Choroid plexus epithelial cell (primary cell): Measurements from ENCODE around the gene ATP5PB.
A peak's percentile ranks its signal among the peaks of the same experiment; 100 is the strongest.

Source experiments
- DNase-seq: peaks from one replicate; pipeline ENCODE4 v3.0.0-alpha.2; 2010; ENCODE audit warnings: low read depth
- H3K4me3 ChIP-seq: 2 replicates; pipeline ENCODE4 v1.5.1; 2011; ENCODE audit warnings: low read depth, mild to moderate bottlenecking, control low read depth, low read length, moderate library complexity
- TF ChIP-seq, protein P1 (sequence below): conservative IDR thresholded peaks from 2 replicates; pipeline ENCODE4 v1.5.1; 2011; ENCODE audit warnings: low read depth, mild to moderate bottlenecking, control low read depth, inconsistent platforms, low read length, moderate library complexity

ATP5PB gene

DNA sequence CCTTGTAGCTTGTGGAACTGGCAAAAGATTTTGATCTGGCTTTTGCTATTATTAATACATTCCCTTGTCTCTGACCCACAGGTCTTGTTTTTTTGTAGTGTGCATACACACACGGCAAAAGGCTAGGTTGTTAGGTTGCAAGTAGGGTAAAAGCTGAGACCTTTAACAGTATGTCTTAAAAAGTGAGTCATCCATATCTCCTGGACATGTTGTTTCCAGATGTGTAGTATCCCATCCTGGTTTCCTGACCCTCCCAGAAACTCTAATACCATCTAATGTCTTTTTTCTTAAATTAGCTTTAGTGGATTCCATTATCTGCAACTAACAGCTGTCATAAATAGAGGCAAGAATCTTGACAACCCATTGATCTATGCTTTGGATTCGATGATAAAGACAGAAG, 36.4 kb upstream of the ATP5PB start:
- TF ChIP-seq, protein P1, sequence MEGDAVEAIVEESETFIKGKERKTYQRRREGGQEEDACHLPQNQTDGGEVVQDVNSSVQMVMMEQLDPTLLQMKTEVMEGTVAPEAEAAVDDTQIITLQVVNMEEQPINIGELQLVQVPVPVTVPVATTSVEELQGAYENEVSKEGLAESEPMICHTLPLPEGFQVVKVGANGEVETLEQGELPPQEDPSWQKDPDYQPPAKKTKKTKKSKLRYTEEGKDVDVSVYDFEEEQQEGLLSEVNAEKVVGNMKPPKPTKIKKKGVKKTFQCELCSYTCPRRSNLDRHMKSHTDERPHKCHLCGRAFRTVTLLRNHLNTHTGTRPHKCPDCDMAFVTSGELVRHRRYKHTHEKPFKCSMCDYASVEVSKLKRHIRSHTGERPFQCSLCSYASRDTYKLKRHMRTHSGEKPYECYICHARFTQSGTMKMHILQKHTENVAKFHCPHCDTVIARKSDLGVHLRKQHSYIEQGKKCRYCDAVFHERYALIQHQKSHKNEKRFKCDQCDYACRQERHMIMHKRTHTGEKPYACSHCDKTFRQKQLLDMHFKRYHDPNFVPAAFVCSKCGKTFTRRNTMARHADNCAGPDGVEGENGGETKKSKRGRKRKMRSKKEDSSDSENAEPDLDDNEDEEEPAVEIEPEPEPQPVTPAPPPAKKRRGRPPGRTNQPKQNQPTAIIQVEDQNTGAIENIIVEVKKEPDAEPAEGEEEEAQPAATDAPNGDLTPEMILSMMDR = no peak
- DNase-seq = no peak
- no peak overlapping the region for H3K4me3 ChIP-seq

DNA sequence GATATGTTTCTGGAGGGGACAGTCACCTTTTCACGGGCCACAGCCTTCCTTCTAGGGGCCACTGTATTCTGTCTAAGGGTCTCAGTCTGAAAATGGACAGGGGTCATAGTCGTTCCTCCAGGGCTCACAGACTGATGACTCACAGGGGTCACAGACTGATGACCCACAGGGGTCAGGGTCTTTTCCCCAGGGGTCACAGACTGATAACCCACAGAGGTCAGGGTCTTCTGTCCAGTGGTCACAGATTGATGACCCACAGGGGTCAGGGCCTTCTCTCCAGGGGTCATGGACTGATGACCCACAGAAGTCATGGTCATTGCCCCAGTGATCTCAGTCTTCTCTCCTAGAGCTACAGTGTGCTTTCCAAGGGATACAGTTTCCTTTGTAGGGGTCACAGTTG, 34.5 kb upstream of the ATP5PB start:
- H3K4me3 ChIP-seq = no peak overlapping the region
- DNase-seq = no peak
- TF ChIP-seq, protein P1 = no peak

DNA sequence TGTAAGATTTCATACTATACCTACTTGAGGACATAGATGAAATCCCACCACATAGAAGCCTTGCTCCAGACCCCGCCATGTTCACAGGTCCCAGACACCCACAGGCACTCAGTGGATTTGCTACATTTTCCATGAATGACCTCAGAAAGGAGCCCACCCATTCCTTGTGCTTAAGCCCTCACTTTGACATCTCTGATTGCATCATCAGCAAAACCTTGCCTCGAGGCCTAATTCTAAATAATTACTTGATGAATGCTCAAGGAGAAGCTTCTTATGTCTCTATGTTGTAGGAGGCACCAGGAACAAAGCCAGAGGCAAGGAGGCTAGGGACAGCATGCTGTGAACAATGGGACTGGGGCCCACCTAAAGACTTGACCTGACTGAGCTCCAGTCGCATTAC, 33.8 kb upstream of the ATP5PB start:
- TF ChIP-seq, protein P1 = no peak
- no peak for DNase-seq
- no peak overlapping the region for H3K4me3 ChIP-seq

DNA sequence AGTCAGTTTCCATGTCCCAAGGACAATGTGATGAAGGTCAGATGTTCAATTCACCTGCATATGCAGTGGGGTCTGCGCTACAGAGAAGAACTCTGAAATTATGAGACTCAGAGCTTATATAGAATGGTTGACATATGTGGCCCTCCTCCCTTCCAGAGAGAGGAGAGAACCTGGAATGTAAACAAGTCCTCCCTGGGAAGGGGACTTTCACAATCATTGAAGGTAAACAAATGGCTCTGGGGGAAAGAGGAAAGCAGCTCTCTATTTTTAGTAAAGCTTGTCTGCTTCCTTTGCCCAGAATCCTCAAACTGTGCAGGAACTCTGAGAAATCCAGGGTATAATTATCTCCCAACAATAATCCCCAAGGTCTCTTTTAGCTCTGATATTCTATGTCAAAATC, 31.5 kb upstream of the ATP5PB start:
- TF ChIP-seq, protein P1 = no peak
- DNase-seq = peak; percentile 55
- H3K4me3 ChIP-seq = no peak overlapping the region

DNA sequence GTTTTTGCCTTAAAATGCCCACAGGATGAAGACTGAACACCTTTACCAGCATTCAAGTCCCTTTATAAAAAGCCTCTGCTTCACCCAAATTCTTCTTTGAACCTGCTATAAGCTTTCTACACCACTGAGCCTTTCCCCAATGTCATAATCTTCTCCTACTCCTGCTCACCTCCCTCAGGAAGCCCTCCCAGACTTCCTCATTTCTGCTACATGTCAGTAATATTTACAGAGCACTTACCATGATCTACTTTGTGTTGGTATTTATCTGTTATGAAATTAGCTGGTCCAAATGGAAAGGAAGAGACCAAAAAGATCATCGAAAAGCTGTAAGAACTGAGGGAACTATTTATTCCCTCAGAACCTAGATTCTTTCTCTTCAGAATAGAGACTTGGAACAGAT, 30.2 kb upstream of the ATP5PB start:
- no peak overlapping the region for H3K4me3 ChIP-seq
- no peak for DNase-seq
- TF ChIP-seq, protein P1 = no peak

DNA sequence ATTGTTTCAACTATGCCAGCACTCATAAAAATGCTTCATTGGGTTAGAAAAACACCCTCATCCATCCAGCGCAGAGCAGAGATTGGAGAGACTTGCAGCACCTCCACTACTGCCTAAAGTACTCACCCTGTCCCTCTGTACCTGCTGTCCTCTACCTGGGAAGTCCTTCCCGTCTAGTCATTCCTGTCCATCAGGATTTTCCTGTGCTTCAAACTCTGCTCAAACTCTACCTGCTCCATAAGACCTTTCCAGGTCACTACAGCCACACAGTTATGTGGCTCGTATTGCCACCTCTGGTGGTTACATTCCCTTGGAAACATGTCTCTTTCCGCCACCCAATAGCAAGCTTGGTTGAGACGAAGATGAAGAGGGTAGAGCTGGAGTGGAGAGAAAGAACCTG, 28.9 kb upstream of the ATP5PB start:
- TF ChIP-seq, protein P1 = no peak
- no peak overlapping the region for H3K4me3 ChIP-seq
- DNase-seq = no peak

DNA sequence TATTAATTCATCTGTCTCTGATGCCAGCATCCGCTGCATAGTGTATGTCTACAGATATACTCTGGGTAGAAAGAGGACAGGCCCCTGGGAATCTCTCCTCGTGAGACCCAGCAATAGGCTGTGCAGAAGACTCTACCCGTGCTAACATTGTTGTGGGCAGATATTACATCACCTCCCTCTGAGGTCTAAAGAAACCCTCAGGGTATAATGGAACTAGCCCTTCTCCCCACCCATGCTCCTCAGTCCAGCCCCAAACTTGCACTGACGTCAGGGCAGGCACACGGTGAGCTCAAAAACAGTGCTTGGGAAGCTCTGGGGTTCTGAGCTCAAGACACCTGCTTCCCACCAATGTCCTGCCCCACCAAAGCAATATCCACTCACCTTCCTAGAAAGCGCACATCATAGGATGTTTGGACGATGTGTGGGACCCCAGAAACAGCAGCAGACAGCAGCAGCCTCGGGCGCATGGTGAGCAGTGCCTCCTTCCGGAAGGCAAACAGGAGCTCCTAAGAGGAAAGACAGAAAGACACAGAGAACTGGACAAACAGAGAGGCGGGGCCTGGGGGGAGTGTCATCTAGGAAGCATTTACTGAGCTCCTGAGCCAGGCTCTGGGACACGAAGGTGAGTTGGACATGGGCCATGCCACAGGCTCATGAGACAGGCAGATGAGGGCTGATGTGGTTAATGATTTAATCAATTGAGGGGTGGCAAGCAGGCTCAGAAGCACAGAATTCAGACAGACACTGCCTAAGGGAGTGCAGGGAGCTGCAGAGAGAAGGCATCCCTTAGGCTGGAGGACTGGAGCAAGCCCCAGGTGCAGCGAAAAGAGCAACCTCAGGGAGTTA, 26.5 kb upstream of the ATP5PB start:
- no peak for DNase-seq
- TF ChIP-seq, protein P1 = no peak
- no peak overlapping the region for H3K4me3 ChIP-seq
